HCT116 (cell line): ENCODE data around the gene IRGC.

Source experiments
- CTCF ChIP-seq, 3 experiments: fragments of 200-600 bp in 1 of 3; sonication (generic) in 1 of 3; IDR thresholded peaks in 2 of 3; conservative IDR thresholded peaks in 1 of 3; 2 replicates each; pipeline ENCODE4 v1.5.1; 2012 to 2017; ENCODE audit warnings: low read depth in 2 of 3, low read length in 2 of 3, antibody characterized with exemption in 1 of 3, borderline replicate concordance in 1 of 3, control low read depth in 1 of 3, mild to moderate bottlenecking in 1 of 3, mixed read lengths in 1 of 3, mixed run types in 1 of 3, moderate library complexity in 1 of 3; ENCODE audit not compliant: insufficient read depth in 1 of 3
- EGR1 ChIP-seq: IDR thresholded peaks from 2 replicates; pipeline ENCODE4 v1.6.1; 2012; ENCODE audit warnings: low read depth
- ELF1 ChIP-seq: IDR thresholded peaks from 2 replicates; pipeline ENCODE4 v1.6.1; 2012; ENCODE audit warnings: low read depth, borderline replicate concordance
- EZH2phosphoT487 ChIP-seq: fragments of 200-600 bp; IDR thresholded peaks from 2 replicates; pipeline ENCODE4 v1.6.1; 2018; ENCODE audit warnings: antibody characterized with exemption, borderline replicate concordance
- MAX ChIP-seq: IDR thresholded peaks from 2 replicates; pipeline ENCODE4 v1.6.1; 2012
- POLR2A ChIP-seq: IDR thresholded peaks from 2 replicates; pipeline ENCODE4 v1.7.0; 2011; ENCODE audit warnings: borderline replicate concordance; ENCODE audit not compliant: insufficient read depth, insufficient read length; ENCODE audit errors: extremely low read depth
- REST ChIP-seq: IDR thresholded peaks from 2 replicates; pipeline ENCODE4 v1.6.1; 2012; ENCODE audit warnings: low read depth
- SP1 ChIP-seq: IDR thresholded peaks from 2 replicates; pipeline ENCODE4 v1.6.1; 2012; ENCODE audit warnings: low read depth
- YY1 ChIP-seq: IDR thresholded peaks from 2 replicates; pipeline ENCODE4 v1.6.1; 2011; ENCODE audit warnings: low read length, low read depth, moderate library complexity, mild to moderate bottlenecking; ENCODE audit not compliant: insufficient replicate concordance; ENCODE audit errors: extremely low read depth
- ZBTB33 ChIP-seq: IDR thresholded peaks from 2 replicates; pipeline ENCODE4 v1.6.1; 2011; ENCODE audit warnings: mild to moderate bottlenecking, low read length, moderate library complexity; ENCODE audit not compliant: insufficient replicate concordance; ENCODE audit errors: extremely low read depth

- no peak for TF ChIP-seq POLR2A
- TF ChIP-seq REST, result no peak
- no peak for TF ChIP-seq CTCF (IDR thresholded peaks at IDR 0.05 in 2 of 3, conservative IDR thresholded peaks at IDR 0.05 in 1 of 3; ENCODE audit: borderline replicate concordance in 1 of 3, insufficient read depth in 1 of 3, low read depth in 2 of 3, low read length in 2 of 3)
- TF ChIP-seq SP1, result no peak
- no peak for TF ChIP-seq EGR1
- TF ChIP-seq ZBTB33, result no peak
- no peak for TF ChIP-seq MAX
- no peak for TF ChIP-seq ELF1
- TF ChIP-seq YY1, result no peak
- no peak for TF ChIP-seq EZH2phosphoT487
Measured at GRCh38 chr19:43752287-43752875, 36.5 kb downstream of the IRGC start.
